ENCODE data around the gene CSTF3.
"Not testable (repeated sequence)": the region's sequence is repeated elsewhere in the genome, so short reads cannot be mapped to it uniquely, and the experiment has no call there.

CSTF3 gene

DNA sequence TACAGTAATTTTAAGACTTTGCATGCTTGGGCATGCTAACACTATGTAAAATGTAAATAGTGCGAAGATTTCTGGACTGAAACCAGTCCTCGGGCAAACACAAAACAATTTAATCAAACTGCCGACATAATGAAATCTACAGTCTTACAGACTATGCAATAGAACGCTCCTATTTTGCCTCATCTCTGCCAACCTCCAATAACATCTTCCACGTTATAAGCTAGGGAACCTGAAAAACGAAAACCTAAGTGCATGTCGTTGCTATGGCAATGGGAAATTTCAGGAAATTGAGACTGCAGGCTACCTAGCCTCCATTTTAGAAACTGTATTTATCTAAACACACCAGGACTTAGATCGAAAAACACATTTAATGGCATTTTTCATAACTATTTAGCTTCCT is 1.1 kb downstream of the CSTF3 start:
- DNase-seq = no peak

DNA sequence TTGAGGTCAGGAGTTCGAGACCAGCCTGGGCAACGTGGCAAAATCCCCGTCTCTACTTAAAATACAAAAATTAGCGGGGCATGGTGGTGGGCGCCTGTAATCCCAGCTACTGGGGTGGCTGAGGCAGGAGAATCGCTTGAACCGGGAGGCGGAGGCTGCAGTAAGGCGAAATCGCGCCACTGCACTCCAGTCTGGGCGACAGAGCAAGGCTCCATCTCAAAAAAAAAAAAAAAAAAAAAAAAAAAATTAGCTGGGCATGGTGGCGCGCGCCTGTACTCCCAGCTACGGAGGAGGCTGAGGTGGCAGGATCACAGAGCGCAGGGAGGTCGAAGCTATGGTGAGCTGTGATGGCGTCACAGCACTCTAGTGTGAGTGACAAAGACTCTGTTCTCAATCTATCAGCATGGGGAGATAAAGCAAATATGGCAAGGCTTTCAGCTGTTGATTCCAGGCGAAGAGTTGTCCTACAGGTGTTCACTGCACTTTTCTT is 1.9 kb downstream of the CSTF3 start:
- DNase-seq = not testable (repeated sequence)

DNA sequence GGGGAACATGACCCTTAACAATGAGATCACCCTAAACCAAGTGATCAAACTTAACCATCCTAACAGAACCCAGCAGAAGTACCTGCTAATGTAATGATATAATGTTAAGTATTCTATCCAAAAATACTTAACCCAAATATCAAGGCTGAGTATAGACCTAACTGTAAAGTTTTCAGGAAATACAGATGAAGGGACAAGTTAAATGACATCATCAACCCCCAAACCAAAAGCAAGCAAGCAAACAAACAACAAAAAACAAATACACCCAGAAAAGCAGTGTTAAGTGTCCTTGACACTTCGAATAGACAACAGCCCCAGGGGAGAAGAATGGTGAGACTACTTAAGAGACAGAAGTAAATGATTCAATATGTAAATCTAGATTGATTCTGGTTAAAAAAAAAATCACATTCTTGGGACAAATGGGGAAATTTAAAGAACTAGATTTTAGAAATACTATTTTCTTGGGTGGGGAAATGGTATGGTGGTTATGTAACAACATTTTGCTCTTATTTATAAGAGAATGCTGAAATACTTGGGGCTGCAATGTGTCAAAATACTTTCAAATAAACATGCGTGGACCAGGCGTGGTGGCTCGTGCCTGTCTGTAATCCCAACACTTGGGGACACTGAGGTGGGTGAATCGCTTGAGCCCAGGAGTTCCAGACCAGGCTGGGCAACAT is 2.5 kb downstream of the CSTF3 start:
- DNase-seq = no peak

DNA sequence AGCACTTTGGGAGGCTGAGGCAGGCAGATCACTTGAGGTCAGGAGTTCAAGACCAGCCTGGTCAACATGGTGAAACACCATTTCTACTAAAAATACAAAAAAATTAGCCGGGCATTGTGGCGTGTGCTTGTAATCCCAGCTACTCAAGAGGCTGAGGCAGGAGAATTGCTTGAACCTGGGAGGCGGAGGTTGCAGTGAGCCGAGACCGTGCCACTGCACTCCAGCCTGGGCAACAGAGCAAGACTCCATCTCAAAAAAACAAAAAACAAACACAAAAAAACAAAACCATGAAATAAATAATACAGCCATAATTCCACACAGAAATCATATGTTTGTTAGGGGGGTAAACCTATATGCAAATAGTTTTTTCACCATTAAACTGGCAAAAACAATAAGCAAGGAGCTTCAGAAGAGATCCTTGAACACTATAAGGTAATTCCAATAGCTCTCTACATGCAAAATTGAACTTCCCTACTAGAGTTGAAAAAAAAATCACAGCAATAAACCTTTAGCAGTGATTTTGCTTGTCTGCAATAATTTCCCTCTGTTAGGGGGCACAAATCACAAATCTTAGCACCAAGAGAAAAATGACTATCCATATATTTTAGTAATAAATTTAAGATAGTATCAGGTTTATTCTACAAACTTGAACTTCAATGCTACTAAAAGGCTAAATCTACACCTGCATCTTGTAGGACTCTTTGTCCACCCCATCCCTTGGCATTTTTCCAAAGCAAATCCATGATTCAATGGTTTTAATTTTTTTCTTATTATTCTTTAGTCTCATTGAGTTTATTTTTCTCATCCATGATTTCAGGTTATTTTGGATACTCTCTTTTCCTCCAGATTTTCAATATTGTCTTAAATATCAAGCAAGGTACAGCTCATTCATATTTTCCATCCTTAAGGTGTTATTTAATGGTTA is 3.9 kb downstream of the CSTF3 start:
- DNase-seq = no peak

DNA sequence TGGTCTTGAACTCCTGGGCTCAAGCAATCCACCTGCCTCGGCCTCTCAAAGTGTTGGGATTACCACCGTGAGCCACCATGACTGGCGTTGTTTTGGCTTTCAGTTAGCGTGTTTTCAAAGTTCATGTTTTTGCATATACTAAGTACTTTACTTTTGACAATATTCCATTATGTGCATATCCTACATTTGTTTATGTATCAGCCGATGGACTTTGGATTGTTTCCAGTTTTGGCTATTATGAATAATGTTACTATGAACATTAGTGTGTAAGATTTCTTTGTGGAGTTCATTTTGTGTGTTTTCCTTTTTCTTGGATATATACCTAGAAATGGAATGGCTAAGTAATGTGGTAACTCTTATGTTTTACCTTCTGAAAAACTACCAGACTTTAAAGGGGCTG is 9.9 kb downstream of the CSTF3 start:
- DNase-seq = no peak

DNA sequence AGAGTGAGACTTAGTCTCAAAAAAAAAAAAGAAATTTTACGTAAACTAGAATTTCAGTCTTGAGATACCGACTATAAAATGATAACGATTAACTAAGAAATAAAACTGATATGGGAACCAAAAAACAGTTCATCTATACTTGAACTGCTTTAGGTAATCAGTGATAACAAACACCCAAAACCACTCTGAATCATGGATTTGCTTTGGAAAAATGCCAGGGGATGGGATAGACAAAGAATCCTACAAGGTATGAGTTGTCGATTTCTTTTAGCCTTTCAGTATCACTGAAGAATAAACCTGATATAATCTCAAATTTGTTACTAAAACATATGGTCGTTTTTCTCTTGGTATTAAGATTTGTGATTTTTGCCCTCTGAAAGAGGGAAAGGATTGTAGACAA is 13.7 kb downstream of the CSTF3 start:
- no peak for DNase-seq

DNA sequence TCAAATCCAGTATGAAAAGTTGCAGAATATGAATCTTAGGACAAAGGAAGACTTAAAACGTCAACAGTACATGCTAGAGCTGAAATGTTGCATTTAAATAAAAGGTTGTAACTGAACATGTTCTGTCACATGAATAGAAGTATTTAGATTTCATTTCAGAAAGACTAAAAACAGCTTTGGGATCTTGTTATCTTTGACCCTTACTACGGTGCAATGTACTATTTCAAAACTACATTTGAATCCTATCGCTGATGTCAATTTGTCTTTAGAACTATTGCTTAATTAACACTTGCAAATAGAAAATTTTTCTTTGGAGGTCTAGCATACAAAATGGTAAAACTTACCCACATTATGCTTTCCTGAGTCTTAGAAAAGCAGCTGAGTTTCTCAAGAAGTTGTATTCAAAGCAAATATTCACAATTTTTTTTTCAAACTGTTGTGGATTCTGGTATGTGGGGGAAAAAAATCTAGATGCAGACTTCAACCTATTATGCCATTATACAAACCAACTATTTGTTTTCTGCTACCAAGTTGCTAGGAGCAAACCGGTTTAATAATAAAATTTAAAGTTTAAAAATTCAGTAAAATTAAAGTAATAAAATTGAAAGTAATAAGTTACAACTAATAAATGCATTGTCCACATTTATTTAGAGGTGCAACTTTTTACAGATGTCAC is 25.4 kb downstream of the CSTF3 start:
- DNase-seq = no peak

DNA sequence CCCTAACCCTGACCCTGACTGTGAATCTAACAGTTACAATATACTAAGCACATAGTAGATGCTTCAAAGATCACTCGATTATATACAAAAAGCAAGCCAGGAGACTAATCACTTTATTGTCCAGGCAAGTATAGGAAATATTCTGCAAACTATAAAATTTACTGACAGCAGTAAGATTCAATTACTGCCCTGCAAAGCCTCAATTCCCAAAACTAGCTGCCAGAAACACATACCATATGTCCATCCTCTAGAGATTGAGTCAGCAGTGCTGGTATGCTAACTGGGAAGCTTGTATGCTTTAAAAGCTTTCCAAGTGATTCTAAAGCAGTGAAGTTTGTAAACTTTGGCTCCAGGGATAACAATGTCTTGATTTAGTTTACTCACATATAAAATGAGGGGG is 26.1 kb downstream of the CSTF3 start:
- DNase-seq = no peak

DNA sequence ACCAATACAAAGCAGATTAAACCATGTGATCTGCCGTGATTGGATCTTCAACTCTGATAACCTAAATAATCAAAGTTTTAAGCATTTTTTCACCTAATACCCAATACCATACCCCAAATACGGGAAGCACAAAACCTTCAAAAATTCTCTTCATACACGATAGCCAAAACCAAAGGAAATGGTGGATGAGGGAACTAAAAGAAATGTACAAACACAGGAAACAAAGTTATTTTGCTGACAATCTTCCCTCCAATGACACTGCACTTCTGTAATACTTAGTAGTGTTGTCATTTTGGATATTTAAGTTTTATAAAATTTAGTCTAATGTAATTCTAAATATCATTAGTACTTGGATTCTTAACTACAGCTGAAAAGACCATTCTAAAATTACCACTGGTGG is 27.0 kb downstream of the CSTF3 start:
- DNase-seq = no peak

DNA sequence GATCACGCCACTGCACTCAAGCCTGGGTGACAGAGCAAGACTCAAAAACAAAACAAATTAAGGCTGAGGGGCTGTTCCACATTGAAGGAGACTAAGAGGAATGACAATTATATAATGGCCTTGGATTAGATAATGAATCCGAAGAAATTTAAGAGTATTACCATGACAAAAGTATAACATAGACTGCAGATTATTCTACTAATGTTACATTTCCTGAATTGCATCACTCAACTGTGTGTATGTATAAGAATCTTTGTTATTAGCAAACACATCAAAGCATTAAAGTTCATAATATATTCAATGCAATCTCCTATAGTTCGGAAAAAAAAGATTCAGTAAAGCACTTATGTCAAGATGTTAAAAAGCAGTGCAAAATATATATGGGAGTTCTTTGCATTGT is 27.5 kb downstream of the CSTF3 start:
- DNase-seq = no peak

DNA sequence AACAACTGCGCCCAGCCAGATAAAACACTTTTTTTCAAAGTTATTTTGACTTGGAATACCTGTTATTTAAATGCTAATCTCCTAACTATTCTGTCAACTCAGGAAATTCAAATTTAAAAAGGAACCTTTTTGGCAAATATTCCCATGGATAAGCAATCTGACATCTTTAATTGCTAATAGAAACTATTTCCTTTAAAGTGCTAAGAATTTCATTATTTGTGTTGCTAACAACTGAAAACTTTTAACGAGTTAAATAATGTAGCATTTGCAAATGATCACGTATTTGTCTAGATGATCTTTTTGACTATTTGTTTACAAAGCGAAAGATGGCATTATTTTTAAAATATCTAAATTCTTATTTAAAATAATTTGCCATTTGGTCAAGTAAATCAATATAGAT is 28.8 kb downstream of the CSTF3 start:
- no peak for DNase-seq

DNA sequence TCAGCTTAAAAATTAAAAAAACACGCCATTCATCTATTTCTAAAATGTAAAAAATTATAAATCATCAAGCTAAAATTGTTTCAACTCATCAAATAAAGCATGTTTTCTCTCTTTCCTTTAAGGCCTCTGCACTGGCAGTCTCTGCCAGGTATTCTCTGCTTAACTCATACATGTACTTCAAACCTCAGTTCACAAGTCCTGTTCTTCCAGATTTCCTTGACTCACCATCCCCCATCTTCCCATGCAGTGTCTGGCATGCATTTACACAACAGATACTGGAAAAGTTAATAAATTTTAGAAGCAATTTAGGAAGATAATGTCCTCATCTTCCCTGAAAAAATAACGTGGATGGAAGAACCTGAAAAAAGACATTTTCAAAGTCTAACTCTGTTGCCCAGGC is 32.5 kb downstream of the CSTF3 start:
- no peak for DNase-seq

DNA sequence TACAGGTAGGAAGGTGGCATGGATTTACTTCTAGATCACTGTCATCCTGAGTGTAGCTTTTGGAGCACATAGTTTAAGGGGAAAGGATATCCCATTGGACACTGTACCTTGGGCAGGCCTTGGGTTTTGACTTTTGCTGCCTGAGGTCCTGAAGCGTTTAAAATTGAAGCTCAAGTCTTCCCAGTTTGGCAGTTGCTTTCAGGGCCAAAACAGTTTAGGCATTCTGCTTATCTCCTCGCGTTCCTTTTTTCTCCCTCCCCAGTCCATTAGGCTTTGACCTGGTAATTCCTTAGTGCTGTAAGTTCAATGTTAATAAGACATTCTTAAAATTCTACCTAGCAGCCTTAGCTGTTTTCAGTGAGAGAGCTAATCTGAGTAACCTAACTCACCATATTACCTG is 35.7 kb downstream of the CSTF3 start:
- DNase-seq = no peak

DNA sequence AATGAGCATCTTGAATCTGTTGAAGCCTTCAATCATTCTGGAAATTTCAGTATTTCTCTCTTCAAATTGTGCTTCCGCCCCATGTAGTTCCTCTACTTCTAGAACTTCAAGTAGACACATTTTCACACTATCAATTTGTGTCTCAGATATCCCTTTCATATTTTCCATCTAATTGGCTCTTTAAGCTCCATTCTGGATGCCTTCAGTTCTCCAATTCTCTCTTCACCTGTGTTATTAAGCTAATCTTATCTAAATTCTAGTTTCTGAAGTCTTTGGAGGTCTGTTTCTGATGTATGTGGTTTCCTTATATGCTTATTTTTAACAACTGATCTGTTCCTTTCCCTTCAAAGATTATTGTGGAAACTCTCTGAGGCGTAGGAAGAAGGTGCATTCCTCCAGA is 36.3 kb downstream of the CSTF3 start:
- DNase-seq = no peak

DNA sequence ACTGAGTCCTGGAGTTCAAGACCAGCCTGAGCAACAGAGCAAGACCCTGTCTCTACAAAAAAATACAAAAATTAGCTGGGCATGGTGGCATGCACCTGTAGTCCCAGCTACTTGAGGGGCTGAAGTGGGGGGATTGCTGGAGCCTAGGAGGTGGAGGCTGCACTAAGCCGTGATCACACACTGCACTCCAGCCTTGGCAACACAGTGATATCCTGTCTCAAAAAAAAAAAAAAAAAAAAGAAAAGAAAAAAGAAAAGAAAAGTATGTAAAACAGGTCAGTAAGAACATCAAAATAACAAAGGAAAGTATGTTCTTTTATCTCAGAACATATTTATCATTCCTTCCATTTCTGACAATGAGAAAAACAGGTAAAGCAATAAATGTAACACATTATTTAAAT is 38.6 kb downstream of the CSTF3 start:
- not testable (repeated sequence) for DNase-seq

DNA sequence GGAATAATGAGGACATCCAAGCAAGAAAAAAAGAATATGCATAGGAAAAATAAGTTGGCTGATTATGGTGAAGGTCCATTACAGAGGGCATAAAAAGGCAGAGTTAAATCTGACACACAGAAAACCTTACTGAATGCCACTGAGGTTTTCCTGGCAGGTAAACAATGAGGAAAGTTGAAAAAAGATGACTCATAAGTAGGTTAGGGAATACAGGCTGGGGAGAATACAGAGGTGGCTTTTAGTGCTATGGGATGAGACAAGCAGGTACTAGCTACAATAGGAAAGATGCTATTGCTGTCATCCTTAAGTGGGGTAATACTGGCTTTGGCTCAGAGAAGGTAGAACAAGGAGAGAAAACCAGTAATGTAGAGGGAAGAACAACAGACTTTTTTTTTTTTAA is 44.7 kb downstream of the CSTF3 start:
- DNase-seq = no peak

DNA sequence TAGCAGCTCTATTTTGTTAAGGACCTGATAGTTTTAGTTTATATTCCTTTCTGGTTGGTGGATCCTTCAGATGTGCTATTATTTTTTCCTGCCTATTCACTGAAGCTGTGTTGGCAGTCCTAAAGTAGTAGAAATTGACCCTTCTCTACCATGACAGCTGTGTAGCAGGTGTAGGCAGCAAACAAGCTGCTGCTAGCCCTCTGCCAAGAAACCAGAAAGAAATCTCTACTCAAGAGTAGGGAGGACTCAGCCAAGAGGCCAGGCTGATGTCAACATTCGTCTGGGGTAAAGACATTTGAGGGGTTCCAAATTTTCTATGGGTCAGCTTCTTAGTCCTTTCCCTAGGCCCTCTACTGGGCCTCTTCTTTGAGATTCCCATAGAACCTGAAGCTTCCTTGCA is 51.2 kb downstream of the CSTF3 start:
- no peak for DNase-seq

DNA sequence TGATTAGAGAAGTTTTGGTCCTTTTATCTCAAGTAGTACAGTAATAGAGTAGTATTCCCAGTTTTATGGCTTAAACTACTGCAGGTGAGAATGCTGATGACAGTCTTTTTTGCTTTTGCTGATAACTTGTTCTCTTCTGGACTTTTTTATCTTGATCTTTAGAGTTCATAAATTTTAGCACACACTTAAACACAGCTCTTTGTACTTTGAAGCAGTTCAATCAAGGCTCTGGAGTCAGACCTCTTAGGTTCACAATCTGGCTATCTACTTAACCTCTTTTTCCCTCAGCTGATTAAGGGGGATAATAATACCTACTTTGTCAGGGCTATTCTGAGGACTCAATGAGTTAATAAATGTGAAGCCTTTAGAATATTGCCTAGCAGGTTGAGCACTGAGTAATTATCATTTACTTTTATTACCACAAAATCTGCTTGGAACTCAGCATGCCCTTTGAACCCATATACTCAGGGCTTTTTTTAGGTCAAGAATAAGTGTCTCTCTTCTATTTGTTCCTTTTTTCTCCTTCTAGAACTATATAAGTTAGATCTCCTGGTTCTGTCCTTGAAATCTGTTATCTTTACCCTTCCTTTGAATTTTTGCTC is 51.9 kb downstream of the CSTF3 start:
- DNase-seq = no peak

DNA sequence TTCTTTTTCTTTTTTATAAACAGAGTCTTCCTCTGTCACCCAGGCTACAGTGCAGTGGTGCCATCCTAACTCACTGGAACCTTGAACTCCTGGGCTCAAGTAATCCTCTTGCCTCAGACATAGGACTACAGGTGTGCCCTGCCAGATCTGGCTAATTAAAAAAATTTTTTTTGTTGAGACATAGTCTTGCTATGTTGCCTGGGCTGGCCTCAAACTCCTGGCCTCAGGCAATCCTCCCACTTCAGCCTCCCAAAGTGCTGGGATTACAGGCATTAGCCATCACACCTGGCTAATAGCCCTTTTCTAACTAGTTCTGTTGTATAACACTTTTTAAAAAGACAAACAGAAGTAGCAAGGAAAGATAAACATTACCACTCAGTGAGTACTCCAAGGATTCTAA is 57.4 kb downstream of the CSTF3 start:
- DNase-seq = no peak

DNA sequence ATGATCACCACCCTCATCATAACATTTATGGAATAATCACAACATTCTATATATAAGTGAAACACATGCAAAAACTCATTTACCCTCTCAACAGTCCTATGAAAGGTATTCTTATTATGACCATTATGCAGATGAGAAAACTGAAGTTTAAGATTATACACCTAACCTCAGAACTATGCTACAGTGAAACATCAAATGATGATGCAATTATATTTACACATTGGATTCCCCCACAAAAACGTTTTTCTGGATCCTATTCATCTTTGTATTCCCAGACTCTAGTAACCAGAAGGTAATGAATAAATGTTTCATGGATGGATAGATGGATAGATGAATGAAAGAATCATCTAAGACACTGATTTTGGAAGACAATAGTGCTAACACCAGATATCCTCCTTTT is 67.1 kb downstream of the CSTF3 start:
- no peak for DNase-seq

DNA sequence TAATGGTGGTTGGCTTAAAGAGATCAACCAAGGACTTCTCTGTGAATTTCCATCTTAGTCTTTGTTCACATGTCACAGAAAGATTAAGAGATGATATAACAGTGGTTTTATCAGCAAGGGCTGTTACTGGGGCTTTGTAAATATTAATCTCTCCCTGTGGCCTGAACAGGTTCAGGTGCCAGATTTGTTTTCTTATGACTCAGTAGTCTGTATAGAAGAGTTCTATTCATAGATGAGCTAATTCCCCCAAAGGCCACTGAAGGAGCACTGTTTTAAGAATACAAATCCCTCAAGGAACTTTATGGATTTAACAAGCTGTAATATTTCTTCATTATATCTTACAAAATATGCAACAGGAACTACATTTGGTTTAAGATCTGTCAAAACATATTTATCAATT is 71.5 kb downstream of the CSTF3 start:
- DNase-seq = no peak

DNA sequence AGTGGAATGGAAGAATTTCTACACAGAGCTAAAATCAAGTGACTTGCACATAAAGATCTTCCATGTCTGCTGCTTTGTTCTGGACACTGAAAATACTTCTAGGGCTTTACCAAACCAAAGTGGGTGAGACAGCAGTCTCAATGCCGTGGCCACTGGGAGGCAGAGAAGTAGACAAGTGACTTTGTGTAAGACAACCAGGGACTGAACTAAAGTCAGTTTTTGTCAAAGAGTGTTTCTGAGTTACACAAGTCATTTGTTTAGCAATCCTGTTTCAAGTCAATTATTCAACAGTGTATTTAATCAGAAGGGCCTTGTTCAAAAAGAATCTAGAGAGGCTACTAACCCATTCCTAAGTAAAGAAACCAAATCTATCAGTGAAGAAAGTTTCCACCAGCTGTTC is 75.3 kb downstream of the CSTF3 start:
- DNase-seq = no peak

DNA sequence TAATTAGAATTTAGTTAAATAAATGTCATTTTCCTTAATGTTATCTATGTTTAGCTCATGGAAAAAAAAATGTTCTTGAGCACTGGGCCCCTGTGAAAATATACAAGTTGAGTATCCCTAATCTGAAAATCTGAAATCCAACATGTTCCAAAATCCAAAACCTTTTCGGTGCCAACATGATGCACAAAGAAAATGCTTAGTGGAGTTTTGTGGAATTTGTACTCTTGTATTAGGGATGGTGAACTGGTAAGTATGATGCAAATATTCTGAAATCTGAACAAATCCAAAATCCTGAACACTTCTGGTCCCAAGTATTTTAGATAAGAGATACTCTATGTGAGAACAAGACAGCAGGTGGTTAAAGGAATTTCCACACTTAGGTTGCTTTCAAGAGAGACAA is 77.4 kb downstream of the CSTF3 start:
- DNase-seq = no peak
